Vagina (tissue), 2 donors: ENCODE data around the gene FGF3. TPM values are rescaled to one million over a fixed set of nuclear protein-coding genes. Genes with fewer than 3 reads are reported as not detected.

Experiments
- DNase-seq, 2 donors: peaks; one replicate each; pipeline ENCODE4 v3.0.0-alpha.2; 2017; ENCODE audit errors: extremely low spot score in 2 of 2
- H3K27ac ChIP-seq: fragments of 200-600 bp; sonication (generic); one replicate; pipeline ENCODE4 v1.5.1; 2019
- H3K27me3 ChIP-seq: fragments of 200-600 bp; sonication (generic); one replicate; pipeline ENCODE4 v1.5.1; 2019
- H3K36me3 ChIP-seq, 2 donors: fragments of 200-600 bp; sonication (generic); one replicate each; pipeline ENCODE4 v1.5.1; 2017 to 2019
- H3K4me1 ChIP-seq: fragments of 200-600 bp; sonication (generic); one replicate; pipeline ENCODE4 v1.5.1; 2019
- H3K4me3 ChIP-seq, 2 donors: fragments of 200-600 bp; sonication (generic); 1 replicate in 1 of 2; 2 replicates in 1 of 2; pipeline ENCODE4 v1.5.1; 2016 to 2019
- H3K9me3 ChIP-seq: fragments of 200-600 bp; sonication (generic); one replicate; pipeline ENCODE4 v1.5.1; 2019
- POLR2A ChIP-seq, 2 donors: fragments of 450-650 bp; IDR thresholded peaks; one replicate each; pipeline ENCODE4 v1.6.1; 2017; ENCODE audit warnings: antibody characterized with exemption in 2 of 2, mild to moderate bottlenecking in 2 of 2, moderate library complexity in 2 of 2
- POLR2AphosphoS5 ChIP-seq, 2 donors: sonication (generic); formaldehyde crosslinking; IDR thresholded peaks; one replicate each; pipeline ENCODE4 v1.9.0; 2017; ENCODE audit warnings: antibody characterized with exemption in 2 of 2, mild to moderate bottlenecking in 2 of 2, low read depth in 1 of 2; ENCODE audit not compliant: insufficient read depth in 1 of 2
- intact Hi-C: fragments of 100-400 bp; cut with DNase I; formaldehyde crosslinking; loops from one replicate; pipeline ENCODE4 v1.15.1; 2023
- total RNA-seq: library from RNA; depleted of rRNA; stranded (reverse); fragments of >200 nt; gene quantifications from one replicate; pipeline ENCODE4 v1.2.3, GENCODE V29; 2016
- TF ChIP-seq, protein P1 (sequence below), 3 experiments: fragments of 450-650 bp in 2 of 3; fragments of 200-600 bp in 1 of 3; sonication (generic) in 1 of 3; IDR thresholded peaks; one replicate each; pipeline ENCODE4 v1.5.1; 2017 to 2019; ENCODE audit warnings: antibody characterized with exemption in 3 of 3, mild to moderate bottlenecking in 2 of 3, moderate library complexity in 2 of 3

Gene FGF3
- total RNA-seq, 1 donor from 2014 or later: not detected

GRCh38 chr11:69804769-69805508, 14.3 kb downstream of the FGF3 start:
- no peaks in the 10 kb centered on the region for H3K4me1 ChIP-seq
- no peak for TF ChIP-seq POLR2A (IDR thresholded peaks at IDR 0.05)
- no peak overlapping the region for H3K4me3 ChIP-seq
- no peaks in the 10 kb centered on the region for H3K9me3 ChIP-seq
- no peak overlapping the region for H3K27ac ChIP-seq
- intact Hi-C loops: no loop called here
- no peaks in the 10 kb centered on the region for H3K36me3 ChIP-seq
- no peak for DNase-seq
- H3K27me3 ChIP-seq: no peaks in the 10 kb centered on the region

DNA sequence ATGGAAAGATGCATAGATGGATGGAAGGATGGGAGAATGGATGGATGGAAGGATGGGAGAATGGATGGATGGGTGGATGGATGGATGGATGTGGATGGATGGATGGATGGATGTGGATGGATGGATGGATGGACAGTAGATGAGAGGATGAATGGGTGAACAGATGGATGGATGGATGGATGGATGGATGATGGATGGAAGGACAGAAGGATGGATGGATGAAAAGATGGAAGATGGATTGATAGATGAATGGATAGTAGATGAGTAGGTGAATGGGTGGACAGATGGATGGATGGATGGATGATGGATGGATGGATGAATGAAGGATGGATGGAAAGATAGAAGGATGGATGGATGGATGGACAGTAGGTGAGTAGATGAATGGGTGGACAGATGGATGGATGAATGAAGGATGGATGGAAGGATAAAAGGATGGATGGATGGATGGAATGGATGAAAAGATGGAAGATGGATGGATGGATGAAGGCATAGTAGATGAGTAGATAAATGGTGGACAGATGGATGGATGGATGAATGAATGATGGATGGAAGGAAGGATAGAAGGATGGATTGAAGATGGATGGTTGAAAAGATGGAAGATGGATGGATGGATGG, 15.5 kb downstream of the FGF3 start:
- H3K27ac ChIP-seq: no peak overlapping the region
- H3K9me3 ChIP-seq: no peaks in the 10 kb centered on the region
- intact Hi-C loops: no loop called here
- no peak for DNase-seq
- TF ChIP-seq POLR2A (IDR thresholded peaks at IDR 0.05): no peak
- TF ChIP-seq, protein P1, sequence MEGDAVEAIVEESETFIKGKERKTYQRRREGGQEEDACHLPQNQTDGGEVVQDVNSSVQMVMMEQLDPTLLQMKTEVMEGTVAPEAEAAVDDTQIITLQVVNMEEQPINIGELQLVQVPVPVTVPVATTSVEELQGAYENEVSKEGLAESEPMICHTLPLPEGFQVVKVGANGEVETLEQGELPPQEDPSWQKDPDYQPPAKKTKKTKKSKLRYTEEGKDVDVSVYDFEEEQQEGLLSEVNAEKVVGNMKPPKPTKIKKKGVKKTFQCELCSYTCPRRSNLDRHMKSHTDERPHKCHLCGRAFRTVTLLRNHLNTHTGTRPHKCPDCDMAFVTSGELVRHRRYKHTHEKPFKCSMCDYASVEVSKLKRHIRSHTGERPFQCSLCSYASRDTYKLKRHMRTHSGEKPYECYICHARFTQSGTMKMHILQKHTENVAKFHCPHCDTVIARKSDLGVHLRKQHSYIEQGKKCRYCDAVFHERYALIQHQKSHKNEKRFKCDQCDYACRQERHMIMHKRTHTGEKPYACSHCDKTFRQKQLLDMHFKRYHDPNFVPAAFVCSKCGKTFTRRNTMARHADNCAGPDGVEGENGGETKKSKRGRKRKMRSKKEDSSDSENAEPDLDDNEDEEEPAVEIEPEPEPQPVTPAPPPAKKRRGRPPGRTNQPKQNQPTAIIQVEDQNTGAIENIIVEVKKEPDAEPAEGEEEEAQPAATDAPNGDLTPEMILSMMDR (IDR thresholded peaks at IDR 0.05): no peak
- TF ChIP-seq POLR2AphosphoS5 (IDR thresholded peaks at IDR 0.05; ENCODE audit: insufficient read depth in 1 of 2, low read depth in 1 of 2): no peak
- no peaks in the 10 kb centered on the region for H3K27me3 ChIP-seq
- no peaks in the 10 kb centered on the region for H3K4me1 ChIP-seq
- H3K36me3 ChIP-seq: no peaks in the 10 kb centered on the region
- no peak overlapping the region for H3K4me3 ChIP-seq

GRCh38 chr11:69803022-69803421, 16.2 kb downstream of the FGF3 start:
- no peak overlapping the region for H3K27ac ChIP-seq
- no peaks in the 10 kb centered on the region for H3K36me3 ChIP-seq
- DNase-seq: no peak
- H3K27me3 ChIP-seq: no peaks in the 10 kb centered on the region
- no peaks in the 10 kb centered on the region for H3K4me1 ChIP-seq
- H3K4me3 ChIP-seq: no peak overlapping the region
- H3K9me3 ChIP-seq: no peaks in the 10 kb centered on the region
- TF ChIP-seq POLR2A (IDR thresholded peaks at IDR 0.05): no peak
- TF ChIP-seq POLR2AphosphoS5 (IDR thresholded peaks at IDR 0.05; ENCODE audit: insufficient read depth in 1 of 2, low read depth in 1 of 2): no peak
- TF ChIP-seq, protein P1 (IDR thresholded peaks at IDR 0.05): no peak
- intact Hi-C loops: no loop called here

GRCh38 chr11:69802590-69802989, 16.6 kb downstream of the FGF3 start:
- H3K27me3 ChIP-seq: no peaks in the 10 kb centered on the region
- H3K9me3 ChIP-seq: no peaks in the 10 kb centered on the region
- no peaks in the 10 kb centered on the region for H3K36me3 ChIP-seq
- no peak overlapping the region for H3K27ac ChIP-seq
- no peak for DNase-seq
- no peak overlapping the region for H3K4me3 ChIP-seq
- intact Hi-C loops: no loop called here
- H3K4me1 ChIP-seq: no peaks in the 10 kb centered on the region
- TF ChIP-seq POLR2A (IDR thresholded peaks at IDR 0.05) (no peak), POLR2AphosphoS5 (IDR thresholded peaks at IDR 0.05; ENCODE audit: insufficient read depth in 1 of 2, low read depth in 1 of 2) (no peak)
- TF ChIP-seq, protein P1 (IDR thresholded peaks at IDR 0.05): no peak

DNA sequence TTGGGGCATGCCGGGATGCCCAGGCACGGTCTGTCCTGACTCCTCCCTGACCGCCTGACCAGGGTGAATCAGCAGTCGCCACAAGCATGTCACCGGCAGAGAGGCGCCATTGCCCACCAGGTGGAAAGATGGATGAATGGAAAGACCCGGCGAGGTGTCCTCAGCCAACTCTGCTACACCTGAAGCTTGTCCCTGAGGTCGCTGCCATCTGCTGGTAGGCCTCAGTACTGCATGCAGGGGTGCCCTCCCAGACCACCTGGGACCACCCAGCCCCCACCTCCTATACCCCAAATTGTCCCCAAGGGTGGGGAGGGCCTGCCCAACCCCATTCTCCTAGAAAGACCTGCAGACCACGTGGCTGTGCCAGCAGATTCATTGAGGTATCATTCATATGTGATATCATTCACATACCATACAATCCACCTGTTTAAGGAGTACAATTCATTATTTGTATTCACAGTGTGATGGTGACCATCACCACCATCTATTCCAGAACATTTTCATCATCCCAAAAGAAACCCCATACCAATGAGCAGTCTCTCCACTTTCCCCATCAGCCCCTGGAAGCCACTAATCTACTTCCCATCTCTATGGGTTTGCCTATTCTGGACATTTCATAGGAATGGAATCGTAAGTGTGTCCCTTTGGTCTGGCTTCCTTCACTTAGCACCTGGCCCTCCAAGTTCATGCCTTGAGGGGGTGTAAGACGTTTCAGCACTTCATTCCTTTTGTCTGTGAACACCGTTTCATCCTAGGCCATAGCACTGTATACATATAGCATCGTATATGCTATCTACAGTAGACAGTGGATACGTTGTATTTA, 17.5 kb downstream of the FGF3 start:
- Histone ChIP-seq H3K4me3 (no peak overlapping the region), H3K36me3 (no peaks in the 10 kb centered on the region), H3K4me1 (no peaks in the 10 kb centered on the region), H3K27me3 (no peaks in the 10 kb centered on the region), H3K9me3 (no peaks in the 10 kb centered on the region), H3K27ac (no peak overlapping the region)
- TF ChIP-seq POLR2AphosphoS5 (IDR thresholded peaks at IDR 0.05; ENCODE audit: insufficient read depth in 1 of 2, low read depth in 1 of 2) (no peak), POLR2A (IDR thresholded peaks at IDR 0.05) (no peak)
- TF ChIP-seq, protein P1 (IDR thresholded peaks at IDR 0.05): peak in 1 of 3 experiments; percentile 30
- no peak for DNase-seq
- intact Hi-C loops: no loop called here
